GM18861 (cell line): Measurements from ENCODE around the gene TPM4.

Experiments used
- ATAC-seq: cut with Tn5 transposase; IDR thresholded peaks from one replicate; pipeline ENCODE4 v1.9.1; 2021; ENCODE audit not compliant: unreplicated experiment

TPM4 gene

GRCh38 chr19:16041299-16041990, 34.9 kb upstream of the TPM4 start:
- ATAC-seq, result no peak

- ATAC-seq, result no peak
Observed at GRCh38 chr19:16041991-16042386, 34.3 kb upstream of the TPM4 start.

- no peak for ATAC-seq
Observed at GRCh38 chr19:16042533-16043085, 33.7 kb upstream of the TPM4 start.

GRCh38 chr19:16043156-16043757, 33.0 kb upstream of the TPM4 start:
- no peak for ATAC-seq

DNA sequence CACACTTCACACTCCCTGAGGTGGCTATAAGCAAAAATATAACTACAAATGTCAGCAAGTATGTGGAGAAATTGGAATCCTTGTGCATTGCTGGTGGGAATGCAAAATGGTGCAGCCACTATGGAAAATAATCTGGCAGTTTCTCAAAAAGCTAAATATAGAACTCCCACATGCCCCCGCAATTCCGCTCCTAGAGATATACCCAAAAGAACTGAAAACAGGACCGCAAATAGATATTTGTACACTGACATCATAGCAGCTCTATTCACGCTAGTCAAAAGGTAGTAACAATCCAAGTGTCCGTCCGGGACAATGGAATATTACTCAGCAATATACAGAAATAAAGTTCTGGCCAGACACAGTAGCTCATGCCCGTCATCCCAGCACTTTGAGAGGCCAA, 31.5 kb upstream of the TPM4 start:
- ATAC-seq, result no peak

DNA sequence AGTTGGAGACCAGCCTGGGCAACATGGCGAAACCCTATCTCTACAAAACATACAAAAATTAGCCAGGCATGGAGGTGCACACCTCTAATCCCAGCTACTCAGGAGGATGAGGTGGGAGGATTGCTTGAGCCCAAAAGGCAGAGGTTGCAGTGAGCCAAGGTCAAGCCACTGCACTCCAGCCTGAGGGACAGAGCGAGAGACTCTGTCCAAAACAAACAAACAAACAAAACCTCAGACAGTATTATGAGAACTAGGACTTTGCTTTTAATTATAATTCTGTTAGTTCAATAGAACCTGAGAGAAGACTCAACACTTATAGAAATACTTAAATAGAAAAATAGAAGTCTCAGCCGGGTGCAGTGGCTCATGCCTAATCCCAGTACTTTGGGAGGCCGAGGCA, 31.1 kb upstream of the TPM4 start:
- no peak for ATAC-seq

DNA sequence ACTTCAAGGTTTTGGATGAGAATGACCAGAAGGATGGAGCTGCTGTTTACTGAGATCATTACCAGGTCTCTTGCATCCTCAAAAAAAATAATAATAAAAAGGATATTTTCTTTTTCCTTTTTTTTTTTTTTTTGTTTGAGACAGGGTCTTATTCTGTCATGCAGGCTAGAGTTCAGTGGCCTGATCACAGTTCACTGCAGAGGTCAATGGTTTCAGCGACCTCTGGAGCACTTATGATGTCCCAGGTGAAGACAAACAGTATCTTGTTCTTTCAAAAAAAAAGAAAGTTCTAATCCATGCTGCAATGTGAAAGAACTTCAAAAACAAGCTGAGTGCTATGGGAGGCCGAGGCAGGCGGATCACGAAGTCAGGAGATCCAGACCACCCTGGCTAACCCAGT, 30.4 kb upstream of the TPM4 start:
- ATAC-seq, result no peak

- ATAC-seq, result no peak
Observed at GRCh38 chr19:16048583-16048982, 27.7 kb upstream of the TPM4 start.

- ATAC-seq, result no peak
Observed at GRCh38 chr19:16051254-16052025, 24.9 kb upstream of the TPM4 start.

DNA sequence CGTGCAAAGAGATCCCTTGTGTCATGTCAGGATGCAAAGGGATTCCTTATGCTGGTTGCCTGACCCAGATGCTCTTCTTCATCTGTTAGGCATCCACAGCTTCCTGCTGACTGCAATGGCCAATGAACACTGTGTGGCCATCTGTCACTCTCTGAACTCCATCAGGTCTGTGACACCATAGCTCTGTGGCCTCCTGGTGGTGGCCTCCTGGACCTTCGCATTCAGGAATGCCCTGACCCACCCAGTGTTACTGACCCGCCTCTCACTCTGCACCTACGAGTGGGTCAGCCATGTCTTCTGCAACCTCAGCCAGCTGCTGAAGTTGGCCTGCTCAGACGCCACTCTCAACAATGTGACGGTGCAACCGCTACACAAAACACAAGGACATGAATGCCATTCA, 23.9 kb upstream of the TPM4 start:
- no peak for ATAC-seq

GRCh38 chr19:16057062-16057461, 19.2 kb upstream of the TPM4 start:
- ATAC-seq, result no peak

- ATAC-seq, result no peak
Observed at GRCh38 chr19:16060294-16060693, 16.0 kb upstream of the TPM4 start.

DNA sequence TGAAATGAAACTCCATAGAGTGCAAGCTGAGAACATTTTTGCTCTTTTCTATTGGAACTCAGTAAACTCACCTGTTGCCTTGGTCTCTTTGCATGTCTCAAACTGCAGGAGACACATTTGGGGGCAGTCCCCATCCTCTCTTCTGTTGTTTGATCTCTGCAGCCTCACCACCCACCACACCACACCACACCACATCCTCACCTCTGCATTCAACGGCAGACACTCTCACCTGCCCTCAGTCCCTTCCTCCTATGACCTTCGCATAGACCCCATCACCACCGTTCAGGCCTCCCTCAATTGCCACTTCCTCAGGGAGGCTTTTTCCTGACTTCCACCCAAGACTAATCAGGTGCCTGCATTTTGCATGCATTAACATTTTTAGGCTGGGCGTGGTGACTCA, 14.4 kb upstream of the TPM4 start:
- no peak for ATAC-seq

DNA sequence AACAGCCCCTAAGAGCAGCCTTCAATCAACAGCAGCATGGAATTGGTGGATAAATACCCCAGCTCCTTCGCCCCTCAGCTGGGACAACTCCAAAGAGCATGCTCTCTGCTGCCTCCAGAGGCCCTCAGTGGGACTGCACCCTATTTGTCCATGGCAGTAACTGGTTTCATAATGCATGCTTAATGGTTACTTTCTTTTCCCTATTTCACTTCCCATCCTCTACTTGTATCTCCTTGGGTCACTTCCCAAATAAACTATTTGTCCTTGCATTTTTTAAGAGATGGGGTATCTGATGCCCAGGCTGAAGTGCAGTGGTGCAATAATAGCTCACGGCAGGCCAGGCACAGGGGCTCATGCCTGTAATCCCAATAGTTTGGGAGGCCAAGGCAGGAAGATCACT, 13.5 kb upstream of the TPM4 start:
- no peak for ATAC-seq

DNA sequence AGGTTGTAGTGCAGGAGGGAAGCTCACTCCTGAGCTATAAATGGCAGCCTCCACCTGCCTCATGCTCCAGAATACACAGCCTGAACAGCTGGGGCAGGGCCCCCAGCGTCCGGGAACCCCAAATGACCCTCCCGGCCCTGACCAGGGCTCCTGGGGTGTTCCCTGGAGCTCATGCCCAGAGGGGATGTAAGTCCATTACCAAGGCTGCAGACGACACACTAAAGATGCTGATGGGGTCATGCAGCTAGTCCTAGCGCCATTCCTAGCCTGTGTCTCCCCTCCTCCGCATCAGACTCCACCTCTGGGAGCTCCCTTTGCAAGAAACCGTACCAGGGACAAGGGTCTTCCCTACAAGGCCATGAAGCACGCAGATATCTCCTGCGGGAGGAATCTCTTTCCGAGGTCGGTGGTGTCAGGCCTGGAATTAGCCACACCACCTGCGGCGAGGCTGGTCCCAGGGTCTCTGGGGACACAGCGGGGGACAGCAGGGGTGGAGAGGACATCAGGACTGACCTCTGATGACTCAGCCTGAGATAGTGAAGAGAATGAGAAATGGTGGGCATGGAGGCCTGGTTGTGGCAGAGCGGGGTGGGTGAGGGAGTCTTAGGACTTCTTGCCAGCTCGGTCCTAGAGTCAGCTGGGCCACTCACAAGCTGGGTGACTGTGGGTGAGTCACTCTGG, 11.9 kb upstream of the TPM4 start:
- no peak for ATAC-seq

DNA sequence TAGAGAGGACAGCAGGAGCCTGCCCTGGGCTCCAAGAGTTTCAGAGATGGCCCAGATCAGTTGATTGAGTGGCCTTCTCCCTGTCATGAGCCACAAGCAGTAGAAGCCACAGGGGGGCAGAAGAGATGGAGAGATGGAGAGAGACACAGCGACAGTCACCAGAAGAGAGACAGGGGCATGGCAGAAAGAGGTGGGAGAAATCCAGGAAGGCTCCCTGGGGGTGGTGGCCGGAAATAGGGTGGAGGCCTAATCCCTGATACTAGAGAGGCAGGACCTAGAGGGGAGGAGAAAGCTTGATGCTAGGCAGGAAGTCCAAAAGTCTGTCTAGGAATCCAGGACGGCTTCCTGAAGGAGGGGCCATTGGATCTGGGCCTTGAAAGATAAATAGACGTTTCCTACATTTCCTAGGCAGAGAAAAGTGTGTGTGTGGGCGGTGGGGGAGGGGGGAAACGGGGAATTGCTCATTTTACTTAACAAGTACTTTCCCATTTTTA, 9.6 kb upstream of the TPM4 start:
- no peak for ATAC-seq

GRCh38 chr19:16067205-16067938, 8.9 kb upstream of the TPM4 start:
- no peak for ATAC-seq

DNA sequence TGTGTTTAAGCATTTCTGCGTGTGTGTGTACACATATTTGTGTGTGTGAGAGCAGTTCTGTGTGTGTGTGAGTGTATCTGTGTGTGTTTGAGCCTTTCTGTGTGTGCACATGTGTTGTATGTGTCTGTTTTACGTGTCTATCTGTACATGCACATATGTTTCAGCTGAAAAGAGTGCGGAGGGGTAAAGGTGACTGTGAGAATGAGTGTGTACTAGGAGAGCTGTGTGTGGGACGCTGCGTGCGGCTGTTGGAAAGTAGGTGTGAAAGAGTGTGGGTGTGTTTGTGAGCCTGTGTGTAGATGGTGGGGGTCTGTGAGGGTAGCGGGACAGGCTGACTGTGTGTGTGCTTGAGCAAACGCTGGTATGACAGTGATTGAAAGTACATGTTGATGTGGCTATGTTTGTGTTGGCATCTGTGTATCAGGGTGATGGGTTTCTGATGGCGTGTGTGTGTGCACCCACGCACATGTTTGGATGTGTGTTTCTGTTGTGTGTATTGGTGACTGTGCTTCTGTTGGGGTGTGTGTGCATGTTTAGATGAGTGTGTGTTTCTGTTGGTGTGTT, 7.5 kb upstream of the TPM4 start:
- no peak for ATAC-seq

- no peak for ATAC-seq
Observed at GRCh38 chr19:16069813-16070365, 6.4 kb upstream of the TPM4 start.
